Mammary epithelial cell (primary cell): Measurements from ENCODE around the gene C10orf105.

Experiments used
- EZH2 ChIP-seq: IDR thresholded peaks from 2 replicates; pipeline ENCODE4 v1.6.1; 2012; ENCODE audit warnings: low read length, inconsistent platforms, borderline replicate concordance
- TF ChIP-seq, protein P1 (sequence below), 2 donors: IDR thresholded peaks in 1 of 2; conservative IDR thresholded peaks in 1 of 2; 2 replicates each; pipeline ENCODE4 v1.5.1; 2011 to 2012; ENCODE audit warnings: inconsistent platforms in 2 of 2, low read length in 2 of 2, mild to moderate bottlenecking in 2 of 2, control low read depth in 1 of 2, low read depth in 1 of 2; ENCODE audit not compliant: insufficient read depth in 1 of 2; ENCODE audit errors: extremely low read depth in 1 of 2

DNA sequence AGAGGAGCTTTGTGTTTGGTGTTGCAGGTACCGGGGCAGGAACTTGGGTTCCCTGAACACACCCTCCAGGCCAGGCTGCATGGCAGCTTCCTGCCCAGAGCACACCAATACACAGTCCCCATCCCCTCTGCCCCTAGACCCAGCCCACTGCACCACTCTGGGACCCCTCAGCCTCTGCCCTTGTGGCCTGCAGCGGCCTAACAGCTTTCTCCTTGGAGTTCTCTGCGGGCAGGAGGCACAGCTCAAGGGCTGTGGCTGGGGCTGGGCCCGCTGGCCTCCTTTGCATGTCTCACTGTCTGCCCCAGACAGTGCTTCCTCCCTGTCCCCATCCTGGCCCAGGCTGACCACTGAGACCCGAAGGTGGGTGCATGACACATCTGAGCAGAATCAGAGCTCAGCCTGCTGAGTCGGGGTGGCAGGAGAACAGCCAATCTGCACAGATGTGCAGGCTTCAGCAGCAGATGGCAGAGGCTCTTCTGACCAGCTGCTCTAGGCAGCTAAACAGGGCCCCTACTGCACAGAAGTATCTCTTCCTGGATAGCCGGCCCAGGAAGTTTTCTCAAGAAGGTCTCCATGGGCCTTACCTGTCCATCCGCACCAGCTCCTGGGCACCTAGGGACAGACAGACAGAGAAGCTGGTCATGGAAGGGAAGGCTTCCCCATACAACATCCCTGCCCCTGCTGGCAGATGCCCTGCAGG lies 33.0 kb upstream of the C10orf105 start:
- TF ChIP-seq, protein P1, sequence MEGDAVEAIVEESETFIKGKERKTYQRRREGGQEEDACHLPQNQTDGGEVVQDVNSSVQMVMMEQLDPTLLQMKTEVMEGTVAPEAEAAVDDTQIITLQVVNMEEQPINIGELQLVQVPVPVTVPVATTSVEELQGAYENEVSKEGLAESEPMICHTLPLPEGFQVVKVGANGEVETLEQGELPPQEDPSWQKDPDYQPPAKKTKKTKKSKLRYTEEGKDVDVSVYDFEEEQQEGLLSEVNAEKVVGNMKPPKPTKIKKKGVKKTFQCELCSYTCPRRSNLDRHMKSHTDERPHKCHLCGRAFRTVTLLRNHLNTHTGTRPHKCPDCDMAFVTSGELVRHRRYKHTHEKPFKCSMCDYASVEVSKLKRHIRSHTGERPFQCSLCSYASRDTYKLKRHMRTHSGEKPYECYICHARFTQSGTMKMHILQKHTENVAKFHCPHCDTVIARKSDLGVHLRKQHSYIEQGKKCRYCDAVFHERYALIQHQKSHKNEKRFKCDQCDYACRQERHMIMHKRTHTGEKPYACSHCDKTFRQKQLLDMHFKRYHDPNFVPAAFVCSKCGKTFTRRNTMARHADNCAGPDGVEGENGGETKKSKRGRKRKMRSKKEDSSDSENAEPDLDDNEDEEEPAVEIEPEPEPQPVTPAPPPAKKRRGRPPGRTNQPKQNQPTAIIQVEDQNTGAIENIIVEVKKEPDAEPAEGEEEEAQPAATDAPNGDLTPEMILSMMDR (conservative IDR thresholded peaks at IDR 0.05 in 1 of 2, IDR thresholded peaks at IDR 0.05 in 1 of 2; ENCODE audit: extremely low read depth in 1 of 2, insufficient read depth in 1 of 2, low read depth in 1 of 2, low read length in 2 of 2), result no peak
- no peak for TF ChIP-seq EZH2
